ENCODE data around the gene TMA16.
"Not testable (repeated sequence)": the region's sequence is repeated elsewhere in the genome, so short reads cannot be mapped to it uniquely, and the experiment has no call there.

DNA sequence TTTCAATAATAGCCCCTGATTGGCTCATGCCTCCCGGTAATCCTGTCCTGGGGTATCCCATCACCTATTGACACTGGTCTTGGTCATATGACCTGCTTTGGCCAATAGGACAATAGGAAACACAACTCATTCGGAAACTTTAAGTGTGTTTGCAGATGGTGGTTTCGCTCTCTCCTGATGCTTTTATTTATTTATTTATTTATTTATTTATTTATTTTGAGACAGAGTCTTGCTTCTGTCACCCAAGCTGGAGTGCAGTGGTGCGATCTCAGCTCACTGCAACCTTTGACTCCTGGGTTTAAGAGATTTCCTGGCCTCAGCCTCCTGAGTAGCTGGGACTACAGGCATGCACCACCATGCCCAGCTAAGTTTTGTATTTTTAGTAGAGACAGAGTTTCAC lies 44.3 kb downstream of the TMA16 start:
- TF ChIP-seq, protein P1, sequence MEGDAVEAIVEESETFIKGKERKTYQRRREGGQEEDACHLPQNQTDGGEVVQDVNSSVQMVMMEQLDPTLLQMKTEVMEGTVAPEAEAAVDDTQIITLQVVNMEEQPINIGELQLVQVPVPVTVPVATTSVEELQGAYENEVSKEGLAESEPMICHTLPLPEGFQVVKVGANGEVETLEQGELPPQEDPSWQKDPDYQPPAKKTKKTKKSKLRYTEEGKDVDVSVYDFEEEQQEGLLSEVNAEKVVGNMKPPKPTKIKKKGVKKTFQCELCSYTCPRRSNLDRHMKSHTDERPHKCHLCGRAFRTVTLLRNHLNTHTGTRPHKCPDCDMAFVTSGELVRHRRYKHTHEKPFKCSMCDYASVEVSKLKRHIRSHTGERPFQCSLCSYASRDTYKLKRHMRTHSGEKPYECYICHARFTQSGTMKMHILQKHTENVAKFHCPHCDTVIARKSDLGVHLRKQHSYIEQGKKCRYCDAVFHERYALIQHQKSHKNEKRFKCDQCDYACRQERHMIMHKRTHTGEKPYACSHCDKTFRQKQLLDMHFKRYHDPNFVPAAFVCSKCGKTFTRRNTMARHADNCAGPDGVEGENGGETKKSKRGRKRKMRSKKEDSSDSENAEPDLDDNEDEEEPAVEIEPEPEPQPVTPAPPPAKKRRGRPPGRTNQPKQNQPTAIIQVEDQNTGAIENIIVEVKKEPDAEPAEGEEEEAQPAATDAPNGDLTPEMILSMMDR (IDR thresholded peaks at IDR 0.05; ENCODE audit: extremely low read depth in 1 of 2, insufficient read depth in 1 of 2, low read depth in 1 of 2, low read length in 2 of 2), result not testable (repeated sequence)
- TF ChIP-seq POLR2AphosphoS5 (IDR thresholded peaks at IDR 0.05; ENCODE audit: insufficient read depth, low read depth, low read length); POLR2A (IDR thresholded peaks at IDR 0.05; ENCODE audit: low read depth, low read length); JUN (IDR thresholded peaks at IDR 0.05; ENCODE audit: borderline replicate concordance, insufficient read depth, insufficient read length, low read depth): not testable (repeated sequence)

Data from endothelial cell of umbilical vein (primary cell).